Sigmoid colon (tissue), 4 donors: ENCODE measurements around the gene BTNL2.

Experiments used
- POLR2A ChIP-seq, 2 donors: fragments of 450-650 bp; IDR thresholded peaks; one replicate each; pipeline ENCODE4 v1.6.1; 2016; ENCODE audit warnings: antibody characterized with exemption in 2 of 2, mild to moderate bottlenecking in 2 of 2, moderate library complexity in 2 of 2
- POLR2AphosphoS5 ChIP-seq, 4 donors: sonication (generic); formaldehyde crosslinking; IDR thresholded peaks; one replicate each; pipeline ENCODE4 v1.6.1; 2017; ENCODE audit warnings: antibody characterized with exemption in 4 of 4
- TF ChIP-seq, protein P1 (sequence below), 4 experiments: fragments of 450-650 bp in 3 of 4; fragments of 200-600 bp in 1 of 4; IDR thresholded peaks; one replicate each; pipeline ENCODE4 v1.5.1; 2016 to 2019; ENCODE audit warnings: antibody characterized with exemption in 4 of 4, mild to moderate bottlenecking in 3 of 4, moderate library complexity in 2 of 4

DNA sequence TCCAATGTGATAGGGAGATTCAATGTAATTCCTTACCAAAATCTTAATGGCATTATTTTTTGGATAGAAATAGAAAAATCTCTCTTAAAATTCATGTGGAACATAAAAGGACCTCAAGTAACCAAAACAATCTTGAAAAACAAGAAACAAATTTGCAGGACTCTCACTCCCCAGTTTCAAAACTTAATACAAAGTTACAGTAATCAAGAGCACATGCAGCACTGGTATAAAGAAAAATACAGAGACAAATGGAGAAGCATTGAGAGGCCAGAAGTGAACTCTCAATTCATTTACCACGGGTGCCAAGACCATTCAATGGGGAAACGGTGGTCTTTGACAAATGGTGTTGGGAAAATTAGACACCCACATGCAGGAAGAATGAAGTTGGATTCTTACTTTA, 27.4 kb downstream of the BTNL2 start:
- no peak for TF ChIP-seq POLR2AphosphoS5 (IDR thresholded peaks at IDR 0.05)
- TF ChIP-seq, protein P1, sequence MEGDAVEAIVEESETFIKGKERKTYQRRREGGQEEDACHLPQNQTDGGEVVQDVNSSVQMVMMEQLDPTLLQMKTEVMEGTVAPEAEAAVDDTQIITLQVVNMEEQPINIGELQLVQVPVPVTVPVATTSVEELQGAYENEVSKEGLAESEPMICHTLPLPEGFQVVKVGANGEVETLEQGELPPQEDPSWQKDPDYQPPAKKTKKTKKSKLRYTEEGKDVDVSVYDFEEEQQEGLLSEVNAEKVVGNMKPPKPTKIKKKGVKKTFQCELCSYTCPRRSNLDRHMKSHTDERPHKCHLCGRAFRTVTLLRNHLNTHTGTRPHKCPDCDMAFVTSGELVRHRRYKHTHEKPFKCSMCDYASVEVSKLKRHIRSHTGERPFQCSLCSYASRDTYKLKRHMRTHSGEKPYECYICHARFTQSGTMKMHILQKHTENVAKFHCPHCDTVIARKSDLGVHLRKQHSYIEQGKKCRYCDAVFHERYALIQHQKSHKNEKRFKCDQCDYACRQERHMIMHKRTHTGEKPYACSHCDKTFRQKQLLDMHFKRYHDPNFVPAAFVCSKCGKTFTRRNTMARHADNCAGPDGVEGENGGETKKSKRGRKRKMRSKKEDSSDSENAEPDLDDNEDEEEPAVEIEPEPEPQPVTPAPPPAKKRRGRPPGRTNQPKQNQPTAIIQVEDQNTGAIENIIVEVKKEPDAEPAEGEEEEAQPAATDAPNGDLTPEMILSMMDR (IDR thresholded peaks at IDR 0.05), result no peak
- no peak for TF ChIP-seq POLR2A (IDR thresholded peaks at IDR 0.05)
